ENCODE data around the gene ANKRD12.

Gene ANKRD12

GRCh38 chr18:9188359-9189231 is 52.0 kb downstream of the ANKRD12 start:
- DNase-seq (ENCODE audit: low read depth), result no peak

DNA sequence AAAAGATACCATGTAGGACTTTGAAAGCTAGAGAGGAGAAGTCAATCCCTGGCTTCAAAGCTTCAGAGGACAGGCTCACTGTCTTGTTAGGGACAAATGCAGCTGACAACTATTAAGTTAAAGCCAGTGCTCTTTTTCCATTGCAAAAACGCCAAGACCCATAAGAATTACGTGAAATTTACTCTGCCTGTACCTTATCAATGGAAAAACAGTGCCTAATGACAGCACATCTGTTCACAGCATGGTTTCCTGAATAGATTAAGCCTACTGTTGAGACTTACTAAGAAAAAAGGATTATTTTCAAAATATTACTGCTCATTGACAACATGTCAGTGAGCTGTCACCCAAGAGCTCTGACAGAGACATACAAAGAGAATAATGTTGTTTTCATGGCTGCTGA is 52.9 kb downstream of the ANKRD12 start:
- no peak for DNase-seq (ENCODE audit: low read depth)

DNA sequence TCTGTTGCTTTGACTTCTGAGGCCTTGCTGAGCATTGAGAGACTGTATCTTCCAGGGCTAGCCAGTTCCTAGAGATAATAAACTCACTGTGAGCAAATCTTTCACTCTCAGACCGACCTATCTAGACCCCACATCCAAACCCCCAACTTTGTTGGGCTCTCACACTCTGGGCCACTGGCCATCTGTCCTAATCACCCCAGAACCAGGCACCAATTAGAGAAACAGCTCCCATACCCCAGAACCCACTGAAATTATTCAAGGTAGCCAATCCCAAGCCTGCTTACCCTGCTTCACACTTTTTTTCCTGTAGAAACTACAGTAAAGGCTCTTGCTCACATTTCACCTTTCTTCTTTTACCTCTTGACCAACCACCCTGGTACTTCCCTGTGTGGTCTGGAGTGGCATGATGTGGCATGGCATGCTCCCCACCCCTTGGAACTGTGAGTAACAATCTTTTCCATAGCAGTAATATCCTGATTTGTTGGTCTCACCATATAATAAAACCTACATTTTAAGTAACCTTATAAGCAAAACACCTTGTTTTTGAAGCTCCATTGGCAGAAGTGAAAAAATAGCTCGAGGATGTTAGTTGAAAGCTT is 55.2 kb downstream of the ANKRD12 start:
- DNase-seq (ENCODE audit: low read depth), result no peak

- DNase-seq (ENCODE audit: low read depth), result no peak
Observed at GRCh38 chr18:9193031-9193430, 56.5 kb downstream of the ANKRD12 start.

DNA sequence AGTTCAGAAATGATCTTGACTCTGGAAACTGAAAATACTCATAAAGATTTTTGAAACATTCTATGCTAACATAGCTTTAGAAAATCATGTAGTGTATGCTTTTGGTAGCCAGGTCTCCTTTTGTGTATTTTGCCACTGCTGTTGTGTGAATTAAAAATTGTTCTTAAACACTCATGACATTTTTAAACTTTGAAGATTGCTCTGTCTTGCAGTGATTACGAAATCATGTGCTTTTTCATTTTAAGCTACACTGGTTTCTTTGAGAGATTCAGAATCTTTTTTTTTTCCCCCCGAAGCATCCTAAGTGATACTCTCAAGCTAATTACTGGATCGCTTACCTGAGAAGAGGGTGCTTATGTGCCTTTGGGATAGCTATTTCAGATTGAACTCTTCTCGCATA is 60.0 kb downstream of the ANKRD12 start:
- no peak for DNase-seq (ENCODE audit: low read depth)

- DNase-seq (ENCODE audit: low read depth), result no peak
Observed at GRCh38 chr18:9199681-9200080, 63.1 kb downstream of the ANKRD12 start.

DNA sequence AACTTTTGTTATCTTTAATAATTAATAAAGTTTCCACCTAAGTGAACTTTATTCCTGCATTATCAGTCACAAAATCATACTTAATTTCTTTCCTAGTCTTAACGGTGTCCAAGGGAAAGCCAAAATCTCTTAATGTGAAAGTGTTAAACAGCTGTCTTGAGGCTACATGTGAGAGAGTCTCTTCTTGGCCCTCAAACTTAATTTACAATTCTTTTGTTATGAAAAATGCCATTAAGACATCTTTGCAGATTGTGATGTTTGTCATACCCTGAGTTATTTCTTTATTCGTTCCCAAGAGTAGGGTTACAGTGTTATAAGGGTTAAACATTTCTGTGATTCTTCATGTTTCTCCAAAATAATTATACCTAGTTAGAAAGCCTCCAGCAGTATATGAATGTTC is 64.6 kb downstream of the ANKRD12 start:
- no peak for DNase-seq (ENCODE audit: low read depth)

GRCh38 chr18:9204659-9205058 is 68.1 kb downstream of the ANKRD12 start:
- no peak for DNase-seq (ENCODE audit: low read depth)

GRCh38 chr18:9206421-9206820 is 69.8 kb downstream of the ANKRD12 start:
- peak; percentile 44 for DNase-seq (ENCODE audit: low read depth)

DNA sequence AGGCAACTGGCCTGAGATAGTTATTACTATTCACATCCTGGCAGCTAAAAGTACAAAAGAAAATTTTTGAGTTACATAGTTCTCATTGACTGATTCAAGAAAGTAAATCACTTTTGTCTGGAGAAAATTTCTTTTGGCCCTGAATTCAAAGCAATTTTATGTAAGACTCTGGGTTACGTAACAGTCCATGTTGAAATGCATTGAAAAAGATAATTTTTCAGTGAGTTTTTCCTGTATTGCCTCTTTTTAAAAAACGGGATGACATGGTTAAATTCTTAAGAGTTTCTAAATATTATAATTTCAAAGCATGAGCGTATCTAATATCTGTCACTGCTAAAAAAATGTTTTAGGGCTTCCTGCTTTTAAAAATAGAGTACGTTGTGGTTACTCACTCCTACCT is 72.7 kb downstream of the ANKRD12 start:
- DNase-seq (ENCODE audit: low read depth), result peak; percentile 69

GRCh38 chr18:9210966-9211365 is 74.4 kb downstream of the ANKRD12 start:
- DNase-seq (ENCODE audit: low read depth), result no peak

DNA sequence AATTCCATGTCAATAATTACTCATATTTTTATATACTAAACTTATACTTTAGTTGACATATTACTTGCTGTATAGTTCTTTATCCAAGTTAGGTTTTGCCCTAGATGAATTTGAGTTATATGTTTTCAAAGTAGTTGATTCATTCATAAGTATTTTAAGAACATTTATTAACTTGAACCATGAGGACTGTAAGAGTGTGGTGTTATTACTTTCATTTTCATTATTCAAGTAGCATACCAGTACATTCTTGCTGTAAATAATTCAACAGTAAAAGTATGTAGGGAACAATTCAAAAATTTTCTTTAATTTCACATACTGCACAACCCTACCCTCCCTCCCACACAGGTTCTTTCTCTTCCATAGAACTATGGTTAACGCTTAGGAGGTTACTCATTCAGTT is 75.4 kb downstream of the ANKRD12 start:
- DNase-seq (ENCODE audit: low read depth), result no peak

GRCh38 chr18:9215221-9215933 is 78.8 kb downstream of the ANKRD12 start:
- DNase-seq (ENCODE audit: low read depth), result peak; percentile 4

DNA sequence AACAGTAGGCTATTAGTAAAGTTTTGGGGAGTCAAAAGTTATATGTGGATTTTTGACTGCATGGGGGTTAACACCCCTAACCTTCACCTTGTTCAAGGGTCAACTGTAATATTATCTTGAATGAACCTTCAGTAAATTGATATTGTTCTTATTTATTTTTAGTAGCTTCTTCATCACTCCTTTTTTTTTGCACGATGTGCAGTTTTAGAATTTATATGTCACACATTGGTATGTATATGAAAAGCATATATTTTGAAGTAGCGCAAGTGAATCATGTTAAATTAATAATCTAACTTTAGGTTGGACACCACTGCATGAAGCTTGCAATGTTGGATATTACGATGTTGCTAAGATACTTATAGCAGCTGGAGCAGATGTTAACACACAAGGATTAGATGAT is 79.9 kb downstream of the ANKRD12 start:
- DNase-seq (ENCODE audit: low read depth), result no peak

- peak; percentile 10 for DNase-seq (ENCODE audit: low read depth)
Observed at GRCh38 chr18:9217743-9218451, 81.3 kb downstream of the ANKRD12 start.

DNA sequence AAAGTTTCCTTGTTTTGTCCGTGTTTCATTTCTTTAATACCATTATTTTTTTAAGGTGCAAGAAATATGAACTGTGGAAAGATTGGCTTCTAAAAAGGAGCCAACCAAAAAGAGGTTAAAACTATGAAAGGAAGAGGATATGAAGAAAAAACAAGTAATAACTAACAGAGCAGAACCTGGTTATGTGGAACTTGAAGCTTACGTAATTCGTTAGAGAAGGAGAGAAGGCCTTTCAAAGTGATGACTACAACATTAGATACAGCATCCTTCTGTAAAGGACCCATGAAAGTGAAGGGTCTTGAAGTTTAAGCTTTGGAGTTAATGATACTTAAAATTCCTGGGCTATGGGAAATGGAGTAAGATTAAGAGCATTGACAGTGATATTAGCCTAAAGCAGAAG is 84.5 kb downstream of the ANKRD12 start:
- DNase-seq (ENCODE audit: low read depth), result no peak

GRCh38 chr18:9221661-9222060 is 85.1 kb downstream of the ANKRD12 start:
- DNase-seq (ENCODE audit: low read depth), result no peak

DNA sequence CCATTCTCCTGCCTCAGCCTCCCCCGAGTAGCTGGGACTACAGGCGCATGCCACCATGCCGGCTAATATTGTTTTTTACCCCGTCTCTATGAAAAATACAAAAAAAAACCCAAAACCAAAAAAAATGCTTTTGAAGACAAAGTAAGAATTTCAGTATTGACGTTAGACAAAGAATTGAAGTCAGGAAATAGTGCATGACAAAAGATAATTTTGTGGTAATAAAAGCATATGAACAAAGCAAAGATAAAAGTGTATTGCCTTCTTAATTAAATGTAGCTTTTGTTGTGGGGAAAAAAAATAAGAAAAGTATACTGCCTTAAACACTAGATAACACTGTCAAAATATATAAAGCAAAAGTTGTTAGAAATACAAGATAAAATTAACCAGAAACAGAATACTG is 86.8 kb downstream of the ANKRD12 start:
- no peak for DNase-seq (ENCODE audit: low read depth)

DNA sequence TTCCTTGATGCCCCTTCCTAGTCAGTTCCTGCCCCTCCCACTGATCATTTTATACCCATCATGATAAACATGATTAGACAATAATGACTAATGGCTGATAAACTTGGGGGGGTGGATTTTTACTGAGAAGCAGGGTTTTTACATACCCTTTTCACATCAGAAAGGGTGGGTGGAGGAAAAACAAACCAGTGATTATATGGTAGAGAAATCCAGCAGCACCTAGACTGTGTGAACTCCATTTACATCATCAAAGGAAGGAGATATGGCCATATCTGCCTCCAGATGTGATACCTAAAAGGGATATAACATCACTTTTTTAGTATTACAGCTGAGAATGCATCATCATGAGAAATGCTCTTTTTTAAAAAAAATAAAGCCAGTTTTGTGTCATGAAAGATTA is 89.9 kb downstream of the ANKRD12 start:
- no peak for DNase-seq (ENCODE audit: low read depth)

GRCh38 chr18:9231852-9232486 is 95.4 kb downstream of the ANKRD12 start:
- no peak for DNase-seq (ENCODE audit: low read depth)

DNA sequence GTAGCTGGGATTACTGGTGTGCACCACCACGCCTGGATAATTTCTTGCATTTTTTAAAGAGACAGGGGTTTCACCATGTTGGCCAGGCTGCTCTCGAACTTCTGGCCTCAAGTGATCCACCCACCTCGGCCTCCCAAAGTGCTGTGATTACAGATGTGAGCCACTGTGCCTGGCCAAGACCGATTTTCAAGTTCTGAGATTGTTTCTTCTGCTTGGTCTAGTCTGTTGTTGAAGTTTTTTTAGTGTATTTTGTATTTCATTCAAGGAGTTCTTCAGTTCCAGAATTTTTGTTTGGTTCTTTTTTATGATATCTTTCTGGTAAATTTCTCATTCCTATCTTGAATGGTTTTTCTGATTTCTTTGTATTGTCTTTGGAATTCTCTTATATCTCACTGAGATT is 96.4 kb downstream of the ANKRD12 start:
- no peak for DNase-seq (ENCODE audit: low read depth)
